ENCODE data around the gene FGF22. TPM values are rescaled to one million over a fixed set of nuclear protein-coding genes. Genes with fewer than 3 reads are reported as not detected.
A peak's percentile ranks its signal among the peaks of the same experiment; 100 is the strongest.

The FGF22 gene
- total RNA-seq, 5 donors from 2014 or later (not counting 1 experiment from before 2014, with no cell fraction given) = 0.35 to 3.9 (median 2.8) TPM

DNA sequence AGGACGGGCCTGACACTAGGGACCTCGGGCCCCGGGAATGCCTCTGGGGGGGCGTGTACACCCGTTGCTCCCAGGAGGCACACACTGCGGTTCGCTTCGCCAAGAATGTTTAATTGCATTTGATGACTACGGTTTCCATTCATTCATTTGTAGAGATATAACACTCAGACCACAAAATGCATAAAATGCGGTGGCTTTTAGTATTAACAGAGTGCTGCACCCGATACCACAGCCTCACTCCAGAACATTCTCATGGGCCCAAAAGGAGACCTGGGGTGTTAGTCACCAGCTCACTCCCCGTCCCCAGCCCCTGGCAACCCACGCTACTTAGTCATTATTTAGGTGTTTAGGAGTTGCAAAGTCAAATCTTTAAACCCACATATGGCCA is 28.2 kb upstream of the FGF22 start:
- DNase-seq (peak in 19 of 35 experiments; percentile 12 to 65 (median 39)), ATAC-seq (replicated peaks in 1 of 4) (peak; percentile 2 to 7 (median 4))
- Histone ChIP-seq H3K4me3 (ENCODE audit: control insufficient read depth in 1 of 2, extremely low read depth in 1 of 2, low read length in 1 of 2) (peak overlapping the region in 1 of 2 donors; percentile 72), H3K4me1 (ENCODE audit: control insufficient read depth in 1 of 2, extremely low read depth in 1 of 2, insufficient read depth in 2 of 2, low read length in 2 of 2) (peaks cover 3 to 48% of the 10 kb centered on the region in 2 experiments), H3K9me3 (no peaks in the 10 kb centered on the region), H3K27me3 (replicated peaks in 1 of 2; ENCODE audit: control insufficient read depth in 2 of 2, extremely low read depth in 1 of 2, insufficient read depth in 2 of 2, low read length in 1 of 2) (peaks cover 0 to 2% of the 10 kb centered on the region in 2 experiments), H3K36me3 (ENCODE audit: control insufficient read depth in 2 of 2, extremely low read depth in 1 of 2, insufficient read depth in 1 of 2, low read length in 1 of 2) (no peaks in the 10 kb centered on the region), H3K27ac (ENCODE audit: low read length) (peak overlapping the region; percentile 59)
- H3K36me3 Mint-ChIP-seq = peaks cover 8% of the 10 kb centered on the region
- H3K27ac Mint-ChIP-seq = peak overlapping the region; percentile 93 to 98
- H3K27me3 Mint-ChIP-seq = no peaks in the 10 kb centered on the region
- ChIA-PET POLR2A (no interaction called here), CTCF (no interaction called here)
- H3K4me1 Mint-ChIP-seq = peaks cover 20 to 25% (median 25%) of the 10 kb centered on the region in 3 donors
- WGBS (ENCODE audit: insufficient coverage) = 0% methylated on average over 1 of the region's 13 CpGs
- H3K9me3 Mint-ChIP-seq = no peaks in the 10 kb centered on the region
- H3K4me3 Mint-ChIP-seq = peak overlapping the region; percentile 89 to 98 (median 95)

DNA sequence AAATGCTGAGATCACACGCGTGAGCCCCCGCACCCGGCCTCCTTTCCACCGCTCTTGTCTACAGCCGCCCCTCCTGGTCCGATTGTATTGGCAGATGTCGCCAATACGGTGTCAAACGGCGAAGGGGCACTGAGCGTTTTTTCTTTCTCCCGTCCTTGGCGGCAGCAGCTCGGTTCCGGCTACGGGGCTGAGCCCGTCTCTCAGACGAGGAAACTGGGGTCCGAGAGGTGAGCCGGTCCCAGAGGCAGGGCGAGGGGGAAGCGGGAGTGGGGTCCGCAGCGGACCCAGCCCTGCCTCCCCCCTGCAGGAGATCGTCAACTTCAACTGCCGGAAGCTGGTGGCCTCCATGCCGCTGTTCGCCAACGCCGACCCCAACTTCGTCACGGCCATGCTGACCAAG is 26.7 kb upstream of the FGF22 start:
- ATAC-seq (replicated peaks in 1 of 4) (no peak), DNase-seq (no peak)
- H3K27me3 ChIP-seq (replicated peaks in 1 of 2; ENCODE audit: control insufficient read depth in 2 of 2, extremely low read depth in 1 of 2, insufficient read depth in 2 of 2, low read length in 1 of 2) = peaks cover 0 to 2% of the 10 kb centered on the region in 2 experiments
- H3K27ac ChIP-seq (ENCODE audit: low read length) = no peak overlapping the region
- no peaks in the 10 kb centered on the region for H3K27me3 Mint-ChIP-seq
- H3K4me1 ChIP-seq (ENCODE audit: control insufficient read depth in 1 of 2, extremely low read depth in 1 of 2, insufficient read depth in 2 of 2, low read length in 2 of 2) = peaks cover 3 to 48% of the 10 kb centered on the region in 2 experiments
- no peaks in the 10 kb centered on the region for H3K9me3 Mint-ChIP-seq
- H3K4me3 ChIP-seq (ENCODE audit: control insufficient read depth in 1 of 2, extremely low read depth in 1 of 2, low read length in 1 of 2) = no peak overlapping the region
- WGBS (ENCODE audit: insufficient coverage) = 91% methylated on average over 33 of the region's 33 CpGs
- peaks cover 8% of the 10 kb centered on the region for H3K36me3 Mint-ChIP-seq
- ChIA-PET CTCF (no interaction called here), POLR2A (interaction anchor here in 1 of 2 donors (0.6 kb wide), 1 partner anchor 10 kb away, joined by 5 read pairs; no protein-coding TSS in a partner anchor)
- no peak overlapping the region for H3K4me3 Mint-ChIP-seq
- H3K4me1 Mint-ChIP-seq = peaks cover 20 to 25% (median 25%) of the 10 kb centered on the region in 3 donors
- H3K9me3 ChIP-seq = no peaks in the 10 kb centered on the region
- no peak overlapping the region for H3K27ac Mint-ChIP-seq
- H3K36me3 ChIP-seq (ENCODE audit: control insufficient read depth in 2 of 2, extremely low read depth in 1 of 2, insufficient read depth in 1 of 2, low read length in 1 of 2) = peaks cover 0 to 5% of the 10 kb centered on the region in 2 donors

GRCh38 chr19:613732-614567 is 25.7 kb upstream of the FGF22 start:
- no peak overlapping the region for H3K27ac Mint-ChIP-seq
- CTCF ChIA-PET = no interaction called here

GRCh38 chr19:615619-616018 is 24.1 kb upstream of the FGF22 start:
- H3K9me3 Mint-ChIP-seq = no peaks in the 10 kb centered on the region
- WGBS (ENCODE audit: insufficient coverage) = 45% methylated on average over 29 of the region's 33 CpGs
- peaks cover 0 to 2% of the 10 kb centered on the region in 2 experiments for H3K27me3 ChIP-seq (replicated peaks in 1 of 2; ENCODE audit: control insufficient read depth in 2 of 2, extremely low read depth in 1 of 2, insufficient read depth in 2 of 2, low read length in 1 of 2)
- no peak overlapping the region for H3K27ac ChIP-seq (ENCODE audit: low read length)
- ATAC-seq (replicated peaks in 1 of 4) = no peak
- H3K4me3 ChIP-seq (ENCODE audit: control insufficient read depth in 1 of 2, extremely low read depth in 1 of 2, low read length in 1 of 2) = no peak overlapping the region
- no peaks in the 10 kb centered on the region for H3K27me3 Mint-ChIP-seq
- peaks cover 2 to 27% of the 10 kb centered on the region in 2 donors for H3K36me3 ChIP-seq (ENCODE audit: control insufficient read depth in 2 of 2, extremely low read depth in 1 of 2, insufficient read depth in 1 of 2, low read length in 1 of 2)
- H3K27ac Mint-ChIP-seq = no peak overlapping the region
- H3K4me3 Mint-ChIP-seq = peak overlapping the region in 2 of 3 donors; percentile 19 to 68
- H3K4me1 Mint-ChIP-seq = peaks cover 13 to 20% (median 17%) of the 10 kb centered on the region in 3 donors
- ChIA-PET POLR2A (no interaction called here), CTCF (no interaction called here)
- peaks cover 14% of the 10 kb centered on the region for H3K36me3 Mint-ChIP-seq
- peak in 1 of 35 experiments; percentile 23 for DNase-seq
- no peaks in the 10 kb centered on the region for H3K9me3 ChIP-seq
- H3K4me1 ChIP-seq (ENCODE audit: control insufficient read depth in 1 of 2, extremely low read depth in 1 of 2, insufficient read depth in 2 of 2, low read length in 2 of 2) = peaks cover 0 to 25% of the 10 kb centered on the region in 2 experiments

More at GRCh38 chr19:613732-614567, 25.7 kb upstream of the FGF22 start:
- Mint-ChIP-seq H3K27me3 (no peaks in the 10 kb centered on the region), H3K9me3 (no peaks in the 10 kb centered on the region), H3K36me3 (peaks cover 12% of the 10 kb centered on the region), H3K4me3 (no peak overlapping the region), H3K4me1 (peaks cover 19 to 25% (median 25%) of the 10 kb centered on the region in 3 donors)
- ATAC-seq (replicated peaks in 1 of 4) = no peak
- no peak overlapping the region for H3K27ac ChIP-seq (ENCODE audit: low read length)
- H3K9me3 ChIP-seq = no peaks in the 10 kb centered on the region
- peaks cover 2 to 13% of the 10 kb centered on the region in 2 donors for H3K36me3 ChIP-seq (ENCODE audit: control insufficient read depth in 2 of 2, extremely low read depth in 1 of 2, insufficient read depth in 1 of 2, low read length in 1 of 2)
- no peak for DNase-seq
- 86% methylated on average over 50 of the region's 54 CpGs for WGBS (ENCODE audit: insufficient coverage)
- POLR2A ChIA-PET = no interaction called here
- H3K4me3 ChIP-seq (ENCODE audit: control insufficient read depth in 1 of 2, extremely low read depth in 1 of 2, low read length in 1 of 2) = no peak overlapping the region
- H3K27me3 ChIP-seq (replicated peaks in 1 of 2; ENCODE audit: control insufficient read depth in 2 of 2, extremely low read depth in 1 of 2, insufficient read depth in 2 of 2, low read length in 1 of 2) = peaks cover 0 to 2% of the 10 kb centered on the region in 2 experiments
- peaks cover 3 to 41% of the 10 kb centered on the region in 2 experiments for H3K4me1 ChIP-seq (ENCODE audit: control insufficient read depth in 1 of 2, extremely low read depth in 1 of 2, insufficient read depth in 2 of 2, low read length in 2 of 2)

- peaks cover 0 to 19% of the 10 kb centered on the region in 2 experiments for H3K4me1 ChIP-seq (ENCODE audit: control insufficient read depth in 1 of 2, extremely low read depth in 1 of 2, insufficient read depth in 2 of 2, low read length in 2 of 2)
- CTCF ChIA-PET = no interaction called here
- 53% methylated on average over 70 of the region's 97 CpGs for WGBS (ENCODE audit: insufficient coverage)
- Mint-ChIP-seq H3K36me3 (peaks cover 14% of the 10 kb centered on the region), H3K27me3 (no peaks in the 10 kb centered on the region), H3K27ac (no peak overlapping the region), H3K4me3 (no peak overlapping the region), H3K9me3 (no peaks in the 10 kb centered on the region), H3K4me1 (peaks cover 9 to 14% (median 13%) of the 10 kb centered on the region in 3 donors)
- DNase-seq (no peak), ATAC-seq (replicated peaks in 1 of 4) (no peak)
- peaks cover 0 to 2% of the 10 kb centered on the region in 2 experiments for H3K27me3 ChIP-seq (replicated peaks in 1 of 2; ENCODE audit: control insufficient read depth in 2 of 2, extremely low read depth in 1 of 2, insufficient read depth in 2 of 2, low read length in 1 of 2)
- POLR2A ChIA-PET = no interaction called here
- H3K4me3 ChIP-seq (ENCODE audit: control insufficient read depth in 1 of 2, extremely low read depth in 1 of 2, low read length in 1 of 2) = no peak overlapping the region
- peaks cover 2 to 27% of the 10 kb centered on the region in 2 donors for H3K36me3 ChIP-seq (ENCODE audit: control insufficient read depth in 2 of 2, extremely low read depth in 1 of 2, insufficient read depth in 1 of 2, low read length in 1 of 2)
- H3K9me3 ChIP-seq = no peaks in the 10 kb centered on the region
- H3K27ac ChIP-seq (ENCODE audit: low read length) = no peak overlapping the region
Measured at GRCh38 chr19:616062-616700, 23.5 kb upstream of the FGF22 start.

DNA sequence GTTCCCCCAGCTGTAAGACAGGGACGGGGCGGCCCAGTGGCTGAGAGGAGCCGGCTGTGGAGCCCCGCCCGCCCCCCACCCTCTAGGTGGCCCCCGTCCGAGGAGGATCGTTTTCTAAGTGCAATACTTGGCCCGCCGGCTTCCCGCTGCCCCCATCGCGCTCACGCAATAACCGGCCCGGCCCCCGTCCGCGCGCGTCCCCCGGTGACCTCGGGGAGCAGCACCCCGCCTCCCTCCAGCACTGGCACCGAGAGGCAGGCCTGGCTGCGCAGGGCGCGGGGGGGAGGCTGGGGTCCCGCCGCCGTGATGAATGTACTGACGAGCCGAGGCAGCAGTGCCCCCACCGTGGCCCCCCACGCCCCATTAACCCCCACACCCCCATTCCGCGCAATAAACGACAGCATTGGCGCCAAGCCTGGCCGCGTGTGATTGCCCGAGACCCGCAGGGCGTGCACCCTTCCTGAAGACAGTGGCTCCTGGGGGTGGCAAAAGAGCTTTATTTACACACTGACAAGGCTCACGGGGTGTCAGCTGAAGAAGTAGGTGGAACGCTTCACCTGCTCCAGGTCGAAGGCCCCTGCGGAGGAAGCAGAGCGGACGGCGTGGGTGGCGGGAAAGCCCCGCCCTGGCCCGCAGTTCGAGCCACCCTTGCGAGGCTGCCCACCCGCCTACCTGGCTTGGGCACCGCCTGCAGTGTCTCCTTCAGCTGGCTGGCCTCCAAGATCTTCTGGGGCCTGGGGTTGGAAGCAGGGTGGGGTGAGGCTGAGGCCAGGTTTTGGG is 22.7 kb upstream of the FGF22 start:
- H3K36me3 Mint-ChIP-seq = peaks cover 14% of the 10 kb centered on the region
- H3K4me3 Mint-ChIP-seq = no peak overlapping the region
- 93% methylated on average over 24 of the region's 58 CpGs for WGBS (ENCODE audit: insufficient coverage)
- no peaks in the 10 kb centered on the region for H3K9me3 ChIP-seq
- H3K27ac ChIP-seq (ENCODE audit: low read length) = no peak overlapping the region
- peaks cover 6 to 9% (median 9%) of the 10 kb centered on the region in 3 donors for H3K4me1 Mint-ChIP-seq
- CTCF ChIA-PET = interaction anchor here in 1 of 2 donors (0.6 kb wide), 1 partner anchor 27 kb away, joined by 6 read pairs; the partner anchor contains the start of gene HCN2
- no peaks in the 10 kb centered on the region for H3K27me3 Mint-ChIP-seq
- DNase-seq (no peak), ATAC-seq (replicated peaks in 1 of 4) (no peak)
- H3K4me3 ChIP-seq (ENCODE audit: control insufficient read depth in 1 of 2, extremely low read depth in 1 of 2, low read length in 1 of 2) = no peak overlapping the region
- POLR2A ChIA-PET = no interaction called here
- H3K36me3 ChIP-seq (ENCODE audit: control insufficient read depth in 2 of 2, extremely low read depth in 1 of 2, insufficient read depth in 1 of 2, low read length in 1 of 2) = peaks cover 5 to 32% of the 10 kb centered on the region in 2 donors
- peaks cover 0 to 12% of the 10 kb centered on the region in 2 experiments for H3K4me1 ChIP-seq (ENCODE audit: control insufficient read depth in 1 of 2, extremely low read depth in 1 of 2, insufficient read depth in 2 of 2, low read length in 2 of 2)
- H3K27ac Mint-ChIP-seq = no peak overlapping the region
- no peaks in the 10 kb centered on the region for H3K9me3 Mint-ChIP-seq
- peaks cover 0 to 2% of the 10 kb centered on the region in 2 experiments for H3K27me3 ChIP-seq (replicated peaks in 1 of 2; ENCODE audit: control insufficient read depth in 2 of 2, extremely low read depth in 1 of 2, insufficient read depth in 2 of 2, low read length in 1 of 2)

All from T-cell (primary cell).